Right kidney (tissue), 1 donor: ENCODE measurements around the gene UCHL1.
"Not testable (repeated sequence)": the region's sequence is repeated elsewhere in the genome, so short reads cannot be mapped to it uniquely, and the experiment has no call there.

Source experiments
- DNase-seq: peaks from one replicate; pipeline ENCODE4 v3.0.0-alpha.2; 2016

UCHL1 gene

GRCh38 chr4:41232856-41233255 is 23.9 kb upstream of the UCHL1 start:
- DNase-seq, result no peak

- no peak for DNase-seq
Observed at GRCh38 chr4:41236032-41236431, 20.7 kb upstream of the UCHL1 start.

GRCh38 chr4:41236508-41236907 is 20.2 kb upstream of the UCHL1 start:
- no peak for DNase-seq

- DNase-seq, result no peak
Observed at GRCh38 chr4:41241919-41242318, 14.8 kb upstream of the UCHL1 start.

- DNase-seq, result no peak
Observed at GRCh38 chr4:41245983-41246382, 10.7 kb upstream of the UCHL1 start.

GRCh38 chr4:41256131-41256739 is 493 bp upstream of the UCHL1 start:
- DNase-seq, result no peak

GRCh38 chr4:41257257-41257901 is 651 bp downstream of the UCHL1 start:
- DNase-seq, result peak; percentile 76

- no peak for DNase-seq
Observed at GRCh38 chr4:41257906-41258305, 1.2 kb downstream of the UCHL1 start.

GRCh38 chr4:41258783-41259182 is 2.1 kb downstream of the UCHL1 start:
- DNase-seq, result no peak

- no peak for DNase-seq
Observed at GRCh38 chr4:41260116-41260733, 3.5 kb downstream of the UCHL1 start.

- DNase-seq, result no peak
Observed at GRCh38 chr4:41262198-41262597, 5.5 kb downstream of the UCHL1 start.

- no peak for DNase-seq
Observed at GRCh38 chr4:41264212-41264611, 7.5 kb downstream of the UCHL1 start.

- no peak for DNase-seq
Observed at GRCh38 chr4:41267997-41268396, 11.3 kb downstream of the UCHL1 start.

GRCh38 chr4:41268721-41269517 is 12.2 kb downstream of the UCHL1 start:
- DNase-seq, result no peak

GRCh38 chr4:41269682-41270081 is 13.0 kb downstream of the UCHL1 start:
- DNase-seq, result no peak

GRCh38 chr4:41275931-41276330 is 19.2 kb downstream of the UCHL1 start:
- not testable (repeated sequence) for DNase-seq

- DNase-seq, result no peak
Observed at GRCh38 chr4:41280010-41280409, 23.3 kb downstream of the UCHL1 start.

- peak; percentile 27 for DNase-seq
Observed at GRCh38 chr4:41281038-41281634, 24.4 kb downstream of the UCHL1 start.

- DNase-seq, result no peak
Observed at GRCh38 chr4:41282366-41282765, 25.6 kb downstream of the UCHL1 start.

- no peak for DNase-seq
Observed at GRCh38 chr4:41285202-41285863, 28.6 kb downstream of the UCHL1 start.

- DNase-seq, result no peak
Observed at GRCh38 chr4:41285864-41286235, 29.1 kb downstream of the UCHL1 start.

- no peak for DNase-seq
Observed at GRCh38 chr4:41287005-41287404, 30.3 kb downstream of the UCHL1 start.
